Upper lobe of right lung (tissue), 1 donor: Measurements from ENCODE around the gene HMOX2. TPM values are rescaled to one million over a fixed set of nuclear protein-coding genes. Genes with fewer than 3 reads are reported as not detected.

Experiments used
- ATAC-seq: fragments of 200-7000 bp; cut with Tn5 transposase; one replicate; pipeline ENCODE4 v1.9.1; 2020; ENCODE audit warnings: mild to moderate bottlenecking, moderate library complexity
- DNase-seq: peaks from one replicate; pipeline ENCODE4 v3.0.0-alpha.2; 2020
- H3K27ac ChIP-seq: fragments of 200-600 bp; one replicate; pipeline ENCODE4 v1.8.0; 2022
- H3K27me3 ChIP-seq: fragments of 200-600 bp; one replicate; pipeline ENCODE4 v1.8.0; 2022; ENCODE audit warnings: mild to moderate bottlenecking
- H3K36me3 ChIP-seq: fragments of 200-600 bp; one replicate; pipeline ENCODE4 v1.8.0; 2022
- H3K4me1 ChIP-seq: fragments of 200-600 bp; one replicate; pipeline ENCODE4 v1.8.0; 2022
- H3K4me3 ChIP-seq: fragments of 200-600 bp; one replicate; pipeline ENCODE4 v1.8.0; 2022; ENCODE audit warnings: mild to moderate bottlenecking
- H3K9me3 ChIP-seq: fragments of 200-600 bp; one replicate; pipeline ENCODE4 v1.8.0; 2022
- CTCF ChIP-seq: fragments of 200-600 bp; IDR thresholded peaks from one replicate; pipeline ENCODE4 v1.8.0; 2022; ENCODE audit warnings: antibody characterized with exemption
- intact Hi-C: fragments of 100-400 bp; cut with DNase I; formaldehyde crosslinking; loops from one replicate; pipeline ENCODE4 v1.11.0; 2022
- total RNA-seq: library from RNA; stranded (reverse); fragmentation: NEBNext Ultra II Directional; extraction: Animal tissue kit (Norgen Biotek cat#: 25700); gene quantifications from one replicate; pipeline ENCODE4 v1.2.1, GENCODE V29; 2021
- donor health status: DM: no; HTN: yes; CAD: no; lungs with severe emphysema.

Gene HMOX2
- total RNA-seq, 1 donor from 2014 or later = 53.0 TPM

GRCh38 chr16:4513881-4514280, 37.7 kb downstream of the HMOX2 start:
- Histone ChIP-seq H3K9me3 (no peaks in the 10 kb centered on the region), H3K27me3 (no peaks in the 10 kb centered on the region), H3K4me1 (peaks cover 42% of the 10 kb centered on the region), H3K36me3 (peaks cover 48% of the 10 kb centered on the region), H3K27ac (peak overlapping the region; percentile 75), H3K4me3 (no peak overlapping the region)
- no peak for ATAC-seq
- no peak for TF ChIP-seq CTCF
- intact Hi-C loops = no loop called here
- DNase-seq = no peak

GRCh38 chr16:4514606-4515005, 38.4 kb downstream of the HMOX2 start:
- DNase-seq (no peak), ATAC-seq (peak; percentile 10)
- Histone ChIP-seq H3K27me3 (no peaks in the 10 kb centered on the region), H3K9me3 (no peaks in the 10 kb centered on the region), H3K27ac (peak overlapping the region; percentile 75), H3K36me3 (peaks cover 40% of the 10 kb centered on the region), H3K4me3 (no peak overlapping the region), H3K4me1 (peaks cover 42% of the 10 kb centered on the region)
- no peak for TF ChIP-seq CTCF
- intact Hi-C loops = no loop called here

GRCh38 chr16:4515611-4516233, 39.5 kb downstream of the HMOX2 start:
- no peaks in the 10 kb centered on the region for H3K27me3 ChIP-seq
- peaks cover 29% of the 10 kb centered on the region for H3K36me3 ChIP-seq
- peaks cover 42% of the 10 kb centered on the region for H3K4me1 ChIP-seq
- H3K4me3 ChIP-seq = no peak overlapping the region
- H3K27ac ChIP-seq = peak overlapping the region; percentile 75
- no peaks in the 10 kb centered on the region for H3K9me3 ChIP-seq
- ATAC-seq (peak; percentile 63), DNase-seq (no peak)
- intact Hi-C loops = no loop called here
- no peak for TF ChIP-seq CTCF

- H3K27ac ChIP-seq = no peak overlapping the region
- peaks cover 32% of the 10 kb centered on the region for H3K4me1 ChIP-seq
- ATAC-seq (peak; percentile 19), DNase-seq (peak; percentile 57)
- no peaks in the 10 kb centered on the region for H3K27me3 ChIP-seq
- H3K4me3 ChIP-seq = no peak overlapping the region
- H3K36me3 ChIP-seq = peaks cover 10% of the 10 kb centered on the region
- intact Hi-C loops = no loop called here
- H3K9me3 ChIP-seq = no peaks in the 10 kb centered on the region
- TF ChIP-seq CTCF = peak; percentile 55
Observed at GRCh38 chr16:4517812-4518680, 41.8 kb downstream of the HMOX2 start.

GRCh38 chr16:4519274-4520058, 43.3 kb downstream of the HMOX2 start:
- no peaks in the 10 kb centered on the region for H3K27me3 ChIP-seq
- H3K4me1 ChIP-seq = peaks cover 21% of the 10 kb centered on the region
- H3K4me3 ChIP-seq = no peak overlapping the region
- DNase-seq (no peak), ATAC-seq (no peak)
- no peaks in the 10 kb centered on the region for H3K9me3 ChIP-seq
- no peaks in the 10 kb centered on the region for H3K36me3 ChIP-seq
- no peak for TF ChIP-seq CTCF
- intact Hi-C loops = loop anchor here (10.0 kb wide), 1 partner anchor 55 kb away; no protein-coding TSS in a partner anchor
- H3K27ac ChIP-seq = no peak overlapping the region
